Peyer's patch (tissue), 4 donors: ENCODE results near the gene VPS25. TPM values are rescaled to one million over a fixed set of nuclear protein-coding genes. Genes with fewer than 3 reads are reported as not detected.
A peak's percentile ranks its signal among the peaks of the same experiment; 100 is the strongest.

Experiments
- DNase-seq, 3 donors: peaks; one replicate each; pipeline ENCODE4 v3.0.0-alpha.2; 2017 to 2019
- H3K27ac ChIP-seq, 4 donors: fragments of 200-600 bp; sonication (generic); one replicate each; pipeline ENCODE4 v1.5.1; 2016 to 2019
- H3K27me3 ChIP-seq, 2 donors: fragments of 200-600 bp; sonication (generic); one replicate each; pipeline ENCODE4 v1.5.1; 2019
- H3K36me3 ChIP-seq, 3 donors: fragments of 200-600 bp; sonication (generic); one replicate each; pipeline ENCODE4 v1.5.1; 2016 to 2019
- H3K4me1 ChIP-seq, 4 donors: fragments of 200-600 bp; sonication (generic); one replicate each; pipeline ENCODE4 v1.5.1; 2016 to 2019
- H3K4me3 ChIP-seq, 4 donors: fragments of 200-600 bp; sonication (generic); 1 replicate in 3 of 4; 2 replicates in 1 of 4; pipeline ENCODE4 v1.5.1; 2016 to 2019; ENCODE audit warnings: mild to moderate bottlenecking in 1 of 4
- H3K9me3 ChIP-seq, 4 donors: fragments of 200-600 bp; sonication (generic); one replicate each; pipeline ENCODE4 v1.5.1; 2016 to 2019; ENCODE audit warnings: mild to moderate bottlenecking in 1 of 4
- CTCF ChIP-seq, 6 experiments: fragments of 450-650 bp in 4 of 6; fragments of 200-600 bp in 2 of 6; sonication (generic) in 1 of 6; IDR thresholded peaks; one replicate each; pipeline ENCODE4 v1.5.1; 2017 to 2019; ENCODE audit warnings: antibody characterized with exemption in 6 of 6, mild to moderate bottlenecking in 3 of 6, moderate library complexity in 1 of 6
- POLR2A ChIP-seq, 2 donors: fragments of 450-650 bp; IDR thresholded peaks; one replicate each; pipeline ENCODE4 v1.5.1; 2017; ENCODE audit warnings: antibody characterized with exemption in 2 of 2, mild to moderate bottlenecking in 2 of 2, moderate library complexity in 2 of 2
- total RNA-seq, 4 donors: library from RNA; depleted of rRNA; stranded (reverse); fragments of >200 nt; gene quantifications; one replicate each; pipeline ENCODE4 v1.1.0, GENCODE V29; 2016

Gene VPS25
- total RNA-seq, 4 donors from 2014 or later: 34.7 to 82.1 (median 67.5) TPM

- peaks cover 0 to 14% of the 10 kb centered on the region in 2 donors for H3K27me3 ChIP-seq
- no peak for DNase-seq
- peaks cover 0 to 26% (median 4%) of the 10 kb centered on the region in 4 donors for H3K4me1 ChIP-seq
- TF ChIP-seq POLR2A (IDR thresholded peaks at IDR 0.05): no peak
- no peak for TF ChIP-seq CTCF (IDR thresholded peaks at IDR 0.05)
- H3K4me3 ChIP-seq: peak overlapping the region; percentile 21 to 58 (median 38)
- peaks cover 0 to 38% (median 0%) of the 10 kb centered on the region in 3 donors for H3K36me3 ChIP-seq
- H3K27ac ChIP-seq: peak overlapping the region in 2 of 4 donors; percentile 72 to 74
- H3K9me3 ChIP-seq: no peaks in the 10 kb centered on the region
Measured at GRCh38 chr17:42780851-42781638, 7.8 kb downstream of the VPS25 start.

- H3K4me3 ChIP-seq: peak overlapping the region in 2 of 4 donors; percentile 49 to 58
- DNase-seq: no peak
- no peak overlapping the region for H3K27ac ChIP-seq
- no peaks in the 10 kb centered on the region for H3K9me3 ChIP-seq
- peaks cover 0 to 26% (median 4%) of the 10 kb centered on the region in 4 donors for H3K4me1 ChIP-seq
- TF ChIP-seq CTCF (IDR thresholded peaks at IDR 0.05): no peak
- TF ChIP-seq POLR2A (IDR thresholded peaks at IDR 0.05): no peak
- peaks cover 0 to 14% of the 10 kb centered on the region in 2 donors for H3K27me3 ChIP-seq
- peaks cover 0 to 31% (median 0%) of the 10 kb centered on the region in 3 donors for H3K36me3 ChIP-seq
Measured at GRCh38 chr17:42781639-42782165, 8.5 kb downstream of the VPS25 start.

- peak in 1 of 3 donors; percentile 47 for DNase-seq
- no peaks in the 10 kb centered on the region for H3K9me3 ChIP-seq
- H3K4me1 ChIP-seq: peaks cover 0 to 26% (median 4%) of the 10 kb centered on the region in 4 donors
- H3K27ac ChIP-seq: no peak overlapping the region
- peaks cover 0 to 24% (median 0%) of the 10 kb centered on the region in 3 donors for H3K36me3 ChIP-seq
- peak overlapping the region in 2 of 4 donors; percentile 49 to 58 for H3K4me3 ChIP-seq
- no peak for TF ChIP-seq POLR2A (IDR thresholded peaks at IDR 0.05)
- TF ChIP-seq CTCF (IDR thresholded peaks at IDR 0.05): no peak
- H3K27me3 ChIP-seq: peaks cover 0 to 14% of the 10 kb centered on the region in 2 donors
Measured at GRCh38 chr17:42782166-42783061, 9.2 kb downstream of the VPS25 start.

GRCh38 chr17:42783062-42783790 lies 10.0 kb downstream of the VPS25 start:
- Histone ChIP-seq H3K4me1 (peaks cover 0 to 26% (median 4%) of the 10 kb centered on the region in 4 donors), H3K4me3 (no peak overlapping the region), H3K27me3 (peaks cover 0 to 14% of the 10 kb centered on the region in 2 donors), H3K27ac (no peak overlapping the region), H3K9me3 (no peaks in the 10 kb centered on the region), H3K36me3 (peaks cover 0 to 16% (median 0%) of the 10 kb centered on the region in 3 donors)
- DNase-seq: no peak
- TF ChIP-seq POLR2A (IDR thresholded peaks at IDR 0.05): no peak
- TF ChIP-seq CTCF (IDR thresholded peaks at IDR 0.05): no peak

- Histone ChIP-seq H3K27me3 (peaks cover 0 to 14% of the 10 kb centered on the region in 2 donors), H3K4me3 (no peak overlapping the region), H3K4me1 (peaks cover 0 to 26% (median 4%) of the 10 kb centered on the region in 4 donors), H3K9me3 (no peaks in the 10 kb centered on the region), H3K36me3 (peaks cover 0 to 10% (median 0%) of the 10 kb centered on the region in 3 donors), H3K27ac (no peak overlapping the region)
- DNase-seq: peak in 1 of 3 donors; percentile 28
- TF ChIP-seq POLR2A (IDR thresholded peaks at IDR 0.05): no peak
Measured at GRCh38 chr17:42783791-42784138, 10.5 kb downstream of the VPS25 start.
